T-helper 17 cell (primary cell): Measurements from ENCODE around the gene CD79A. TPM values are rescaled to one million over a fixed set of nuclear protein-coding genes. Genes with fewer than 3 reads are reported as not detected.

Experiments
- ATAC-seq: fragments of 150-1000 bp; cut with Tn5 transposase; 2 replicates; pipeline ENCODE4 v1.10.0; 2021; ENCODE audit warnings: mild to moderate bottlenecking, moderate library complexity
- DNase-seq, 3 donors: peaks; one replicate each; pipeline versions ENCODE4 v3.0.0 to v3.0.0-alpha.2; 2020 to 2021
- H3K9me3 ChIP-seq: one replicate; pipeline ENCODE4 v1.7.0; 2013; ENCODE audit warnings: low read length, mild to moderate bottlenecking; ENCODE audit not compliant: control insufficient read depth, poor library complexity, severe bottlenecking
- H3K27ac Mint-ChIP-seq: one replicate; pipeline ENCODE4 v1.8.0; 2022; ENCODE audit warnings: mild to moderate bottlenecking, moderate library complexity, mixed read lengths
- H3K27me3 Mint-ChIP-seq: one replicate; pipeline ENCODE4 v1.8.0; 2022; ENCODE audit warnings: mixed read lengths
- H3K36me3 Mint-ChIP-seq: one replicate; pipeline ENCODE4 v1.8.0; 2022; ENCODE audit warnings: low read depth, mixed read lengths
- H3K4me1 Mint-ChIP-seq: one replicate; pipeline ENCODE4 v1.8.0; 2022; ENCODE audit warnings: mild to moderate bottlenecking, mixed read lengths
- H3K4me3 Mint-ChIP-seq: one replicate; pipeline ENCODE4 v1.8.0; 2022; ENCODE audit warnings: mild to moderate bottlenecking, moderate library complexity, mixed read lengths
- total RNA-seq, 4 donors: library from RNA in 2 of 4; stranded (reverse) in 2 of 4; gene quantifications; one replicate each; pipeline ENCODE4 v1.2.3 and lab custom pipeline; 2022 to 2026

Gene CD79A
- total RNA-seq, 2 donors from 2014 or later = 1.6 to 27.3 TPM

GRCh38 chr19:41853768-41854167 lies 23.3 kb upstream of the CD79A start:
- no peaks in the 10 kb centered on the region for H3K36me3 Mint-ChIP-seq
- ATAC-seq (no peak), DNase-seq (no peak)

GRCh38 chr19:41859213-41859617 lies 17.9 kb upstream of the CD79A start:
- Mint-ChIP-seq H3K4me3 (peak overlapping the region; percentile 99), H3K27me3 (peaks cover 10% of the 10 kb centered on the region), H3K36me3 (peaks cover 9% of the 10 kb centered on the region), H3K4me1 (peaks cover 37% of the 10 kb centered on the region), H3K27ac (peak overlapping the region; percentile 100)
- no peaks in the 10 kb centered on the region for H3K9me3 ChIP-seq
- ATAC-seq (no peak), DNase-seq (no peak)

More at GRCh38 chr19:41853768-41854167, 23.3 kb upstream of the CD79A start:
- Mint-ChIP-seq H3K4me1 (peaks cover 7% of the 10 kb centered on the region), H3K4me3 (no peak overlapping the region), H3K27me3 (peaks cover 43% of the 10 kb centered on the region), H3K27ac (no peak overlapping the region)
- H3K9me3 ChIP-seq = no peaks in the 10 kb centered on the region

GRCh38 chr19:41859618-41860418 lies 17.3 kb upstream of the CD79A start, which contains the start of gene RPS19:
Gene RPS19, plus strand, starts transcription at chr19:41860255. Its CDS starts 520 bp downstream, at chr19:41860775.
- H3K4me1 Mint-ChIP-seq = peaks cover 37% of the 10 kb centered on the region

GRCh38 chr19:41860419-41861115 lies 16.5 kb upstream of the CD79A start:
- peak overlapping the region; percentile 100 for H3K27ac Mint-ChIP-seq
- peaks cover 37% of the 10 kb centered on the region for H3K4me1 Mint-ChIP-seq
- H3K9me3 ChIP-seq = no peaks in the 10 kb centered on the region
- peaks cover 9% of the 10 kb centered on the region for H3K36me3 Mint-ChIP-seq
- ATAC-seq (no peak), DNase-seq (no peak)
- peak overlapping the region; percentile 99 for H3K4me3 Mint-ChIP-seq
- H3K27me3 Mint-ChIP-seq = no peaks in the 10 kb centered on the region

More at GRCh38 chr19:41859618-41860418, 17.3 kb upstream of the CD79A start, which contains the start of gene RPS19:
- peak; percentile 88 for ATAC-seq
- peaks cover 9% of the 10 kb centered on the region for H3K36me3 Mint-ChIP-seq
- DNase-seq = peak; percentile 93 to 98 (median 96)
- no peaks in the 10 kb centered on the region for H3K9me3 ChIP-seq
- peaks cover 4% of the 10 kb centered on the region for H3K27me3 Mint-ChIP-seq
- peak within 1 kb of the TSS; percentile 100 for H3K27ac Mint-ChIP-seq
- H3K4me3 Mint-ChIP-seq = peak within 1 kb of the TSS; percentile 99

GRCh38 chr19:41861116-41861768 lies 15.8 kb upstream of the CD79A start:
- peaks cover 41% of the 10 kb centered on the region for H3K4me1 Mint-ChIP-seq

GRCh38 chr19:41861846-41862245 lies 15.2 kb upstream of the CD79A start:
- peak overlapping the region; percentile 99 for H3K4me3 Mint-ChIP-seq
- H3K27me3 Mint-ChIP-seq = no peaks in the 10 kb centered on the region
- no peaks in the 10 kb centered on the region for H3K9me3 ChIP-seq
- H3K36me3 Mint-ChIP-seq = peaks cover 9% of the 10 kb centered on the region
- DNase-seq = no peak
- no peak for ATAC-seq
- H3K4me1 Mint-ChIP-seq = peaks cover 43% of the 10 kb centered on the region
- peak overlapping the region; percentile 100 for H3K27ac Mint-ChIP-seq

More at GRCh38 chr19:41861116-41861768, 15.8 kb upstream of the CD79A start:
- Mint-ChIP-seq H3K27me3 (no peaks in the 10 kb centered on the region), H3K27ac (peak overlapping the region; percentile 100), H3K4me3 (peak overlapping the region; percentile 99), H3K36me3 (peaks cover 9% of the 10 kb centered on the region)
- H3K9me3 ChIP-seq = no peaks in the 10 kb centered on the region
- no peak for ATAC-seq
- DNase-seq = no peak

- Mint-ChIP-seq H3K4me1 (peaks cover 43% of the 10 kb centered on the region), H3K27ac (peak overlapping the region; percentile 100), H3K36me3 (peaks cover 9% of the 10 kb centered on the region), H3K27me3 (no peaks in the 10 kb centered on the region), H3K4me3 (peak overlapping the region; percentile 68)
- ATAC-seq (no peak), DNase-seq (no peak)
- no peaks in the 10 kb centered on the region for H3K9me3 ChIP-seq
These were observed 14.6 kb upstream of the CD79A start for GRCh38 chr19:41862445-41862986.

- ATAC-seq = no peak
- Mint-ChIP-seq H3K36me3 (peaks cover 9% of the 10 kb centered on the region), H3K4me3 (peak overlapping the region; percentile 68), H3K27me3 (no peaks in the 10 kb centered on the region), H3K4me1 (peaks cover 50% of the 10 kb centered on the region), H3K27ac (peak overlapping the region; percentile 100)
- no peak for DNase-seq
- H3K9me3 ChIP-seq = no peaks in the 10 kb centered on the region
These were observed 13.7 kb upstream of the CD79A start for GRCh38 chr19:41863209-41863931.

- ATAC-seq (no peak), DNase-seq (no peak)
- peaks cover 53% of the 10 kb centered on the region for H3K4me1 Mint-ChIP-seq
- peaks cover 9% of the 10 kb centered on the region for H3K36me3 Mint-ChIP-seq
- no peaks in the 10 kb centered on the region for H3K9me3 ChIP-seq
- H3K4me3 Mint-ChIP-seq = peak overlapping the region; percentile 71
- peak overlapping the region; percentile 100 for H3K27ac Mint-ChIP-seq
- H3K27me3 Mint-ChIP-seq = no peaks in the 10 kb centered on the region
These were observed 12.7 kb upstream of the CD79A start for GRCh38 chr19:41864374-41864773.

GRCh38 chr19:41866284-41866683 lies 10.8 kb upstream of the CD79A start:
- H3K9me3 ChIP-seq = no peaks in the 10 kb centered on the region
- Mint-ChIP-seq H3K27me3 (no peaks in the 10 kb centered on the region), H3K27ac (peak overlapping the region; percentile 100), H3K36me3 (peaks cover 9% of the 10 kb centered on the region), H3K4me1 (peaks cover 49% of the 10 kb centered on the region), H3K4me3 (peak overlapping the region; percentile 69)
- ATAC-seq (no peak), DNase-seq (no peak)

GRCh38 chr19:41868120-41868988 lies 8.7 kb upstream of the CD79A start:
- DNase-seq = no peak
- H3K27me3 Mint-ChIP-seq = no peaks in the 10 kb centered on the region

GRCh38 chr19:41868989-41869300 lies 8.1 kb upstream of the CD79A start:
- Mint-ChIP-seq H3K27me3 (no peaks in the 10 kb centered on the region), H3K4me1 (peaks cover 50% of the 10 kb centered on the region), H3K27ac (peak overlapping the region; percentile 97), H3K4me3 (peak overlapping the region; percentile 45), H3K36me3 (peaks cover 5% of the 10 kb centered on the region)
- DNase-seq (no peak), ATAC-seq (no peak)
- H3K9me3 ChIP-seq = no peaks in the 10 kb centered on the region

More at GRCh38 chr19:41868120-41868988, 8.7 kb upstream of the CD79A start:
- no peak for ATAC-seq
- H3K9me3 ChIP-seq = no peaks in the 10 kb centered on the region
- peaks cover 50% of the 10 kb centered on the region for H3K4me1 Mint-ChIP-seq
- peaks cover 8% of the 10 kb centered on the region for H3K36me3 Mint-ChIP-seq
- H3K27ac Mint-ChIP-seq = peak overlapping the region; percentile 97
- H3K4me3 Mint-ChIP-seq = peak overlapping the region; percentile 45
